Hypothalamus (tissue), 51 donors: Measurements from ENCODE around the gene ELP1.
"Not testable (repeated sequence)": the region's sequence is repeated elsewhere in the genome, so short reads cannot be mapped to it uniquely, and the experiment has no call there.

Source experiments
- DNase-seq, 51 donors: peaks; one replicate each; lab custom pipeline; 2025; lab: John Stamatoyannopoulos, UW

Gene ELP1, protein sequence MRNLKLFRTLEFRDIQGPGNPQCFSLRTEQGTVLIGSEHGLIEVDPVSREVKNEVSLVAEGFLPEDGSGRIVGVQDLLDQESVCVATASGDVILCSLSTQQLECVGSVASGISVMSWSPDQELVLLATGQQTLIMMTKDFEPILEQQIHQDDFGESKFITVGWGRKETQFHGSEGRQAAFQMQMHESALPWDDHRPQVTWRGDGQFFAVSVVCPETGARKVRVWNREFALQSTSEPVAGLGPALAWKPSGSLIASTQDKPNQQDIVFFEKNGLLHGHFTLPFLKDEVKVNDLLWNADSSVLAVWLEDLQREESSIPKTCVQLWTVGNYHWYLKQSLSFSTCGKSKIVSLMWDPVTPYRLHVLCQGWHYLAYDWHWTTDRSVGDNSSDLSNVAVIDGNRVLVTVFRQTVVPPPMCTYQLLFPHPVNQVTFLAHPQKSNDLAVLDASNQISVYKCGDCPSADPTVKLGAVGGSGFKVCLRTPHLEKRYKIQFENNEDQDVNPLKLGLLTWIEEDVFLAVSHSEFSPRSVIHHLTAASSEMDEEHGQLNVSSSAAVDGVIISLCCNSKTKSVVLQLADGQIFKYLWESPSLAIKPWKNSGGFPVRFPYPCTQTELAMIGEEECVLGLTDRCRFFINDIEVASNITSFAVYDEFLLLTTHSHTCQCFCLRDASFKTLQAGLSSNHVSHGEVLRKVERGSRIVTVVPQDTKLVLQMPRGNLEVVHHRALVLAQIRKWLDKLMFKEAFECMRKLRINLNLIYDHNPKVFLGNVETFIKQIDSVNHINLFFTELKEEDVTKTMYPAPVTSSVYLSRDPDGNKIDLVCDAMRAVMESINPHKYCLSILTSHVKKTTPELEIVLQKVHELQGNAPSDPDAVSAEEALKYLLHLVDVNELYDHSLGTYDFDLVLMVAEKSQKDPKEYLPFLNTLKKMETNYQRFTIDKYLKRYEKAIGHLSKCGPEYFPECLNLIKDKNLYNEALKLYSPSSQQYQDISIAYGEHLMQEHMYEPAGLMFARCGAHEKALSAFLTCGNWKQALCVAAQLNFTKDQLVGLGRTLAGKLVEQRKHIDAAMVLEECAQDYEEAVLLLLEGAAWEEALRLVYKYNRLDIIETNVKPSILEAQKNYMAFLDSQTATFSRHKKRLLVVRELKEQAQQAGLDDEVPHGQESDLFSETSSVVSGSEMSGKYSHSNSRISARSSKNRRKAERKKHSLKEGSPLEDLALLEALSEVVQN (N-terminal part only)

GRCh38 chr9:108933718-108934322 lies at the start of gene ELP1:
ELP1 (minus strand) TSS chr9:108934124; CDS start chr9:108931146, 2,978 bp downstream.
- DNase-seq = peak; percentile 40 to 98 (median 84)

DNA sequence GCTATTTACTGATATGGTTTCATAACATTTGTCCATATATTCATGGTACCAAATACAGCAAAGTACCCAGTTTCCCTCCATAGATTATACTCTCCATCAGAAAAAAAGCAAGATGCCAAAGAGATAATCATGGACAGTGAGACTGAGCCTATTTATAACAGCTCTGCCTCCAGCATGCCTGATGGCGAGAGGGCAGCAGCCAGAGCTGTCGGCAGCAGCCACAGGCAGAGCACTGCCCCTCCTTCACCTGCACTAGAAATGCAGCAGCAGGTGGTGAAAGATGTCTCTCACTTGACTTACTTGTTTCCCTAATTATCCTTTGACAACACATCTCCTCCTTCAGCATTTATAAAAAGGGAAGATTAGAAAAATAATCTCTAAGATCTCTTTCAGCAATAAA lies 47.0 kb upstream of the ELP1 start:
- peak in 1 of 51 donors; percentile 2 for DNase-seq

GRCh38 chr9:108978205-108978604 lies 44.3 kb upstream of the ELP1 start:
- no peak for DNase-seq

DNA sequence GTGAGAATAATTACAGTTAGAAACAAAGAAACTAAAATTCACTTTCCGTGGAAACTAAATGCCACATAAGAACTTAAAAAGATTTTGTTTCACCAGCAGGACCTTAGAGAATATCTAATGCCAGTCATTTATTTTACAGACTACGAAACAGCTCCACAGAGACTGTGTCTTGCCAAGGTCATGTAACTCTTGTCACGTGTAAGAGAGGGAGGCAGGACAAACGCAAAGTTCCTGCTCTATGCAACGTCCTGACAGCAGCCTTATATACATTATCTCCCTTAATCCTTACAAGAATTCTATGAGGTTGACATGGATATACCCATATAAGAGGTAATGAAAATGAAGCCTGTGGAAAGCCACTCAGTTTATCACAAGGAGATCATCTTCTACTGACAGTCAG lies 40.0 kb upstream of the ELP1 start:
- no peak for DNase-seq

DNA sequence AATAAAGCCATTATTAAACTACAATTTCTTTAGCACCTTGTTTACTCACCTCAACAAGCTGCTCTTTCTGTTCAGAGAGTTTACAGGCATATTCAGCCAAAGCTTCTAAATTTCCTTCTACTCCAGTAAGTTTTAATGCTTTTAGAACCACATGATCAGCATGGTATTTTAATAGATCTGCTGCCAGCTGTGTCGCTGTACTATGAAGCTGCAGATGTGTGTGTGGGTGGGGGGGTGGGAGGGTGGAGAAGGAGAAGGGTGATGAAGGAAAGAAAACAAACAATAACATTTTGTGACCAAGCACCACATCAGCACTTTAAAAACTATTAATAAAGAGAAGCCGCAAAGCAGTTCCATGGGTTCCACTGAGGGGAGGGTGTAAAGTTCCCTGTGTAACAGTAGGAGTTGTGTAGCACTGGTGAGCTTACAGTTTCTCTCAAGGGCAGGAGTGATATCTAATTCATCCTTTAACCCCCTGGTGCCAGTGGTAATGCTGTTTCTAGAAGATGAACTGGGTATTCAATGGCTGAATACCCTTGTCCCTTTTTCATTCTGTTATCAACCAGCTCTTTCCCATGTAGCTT lies 38.8 kb upstream of the ELP1 start:
- DNase-seq = no peak

DNA sequence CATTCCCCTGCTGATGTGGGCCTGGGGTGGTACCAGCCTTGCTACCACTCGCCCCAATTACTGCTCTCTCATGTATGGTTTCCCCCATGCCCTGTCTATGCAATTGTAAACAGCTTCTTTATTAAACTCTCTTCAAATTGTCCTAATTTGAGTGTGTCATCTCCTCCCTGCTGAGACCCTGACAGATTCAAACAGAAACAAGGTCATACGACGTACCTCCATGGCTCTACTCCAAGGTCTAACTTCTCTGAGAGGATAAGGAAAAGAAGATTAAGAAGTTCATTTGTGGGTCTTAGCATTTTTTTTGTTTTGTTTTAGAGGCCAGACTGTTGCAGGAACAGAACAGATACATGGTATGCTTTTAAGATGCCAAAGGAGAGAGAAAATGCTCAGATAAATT lies 38.3 kb upstream of the ELP1 start:
- DNase-seq = no peak

DNA sequence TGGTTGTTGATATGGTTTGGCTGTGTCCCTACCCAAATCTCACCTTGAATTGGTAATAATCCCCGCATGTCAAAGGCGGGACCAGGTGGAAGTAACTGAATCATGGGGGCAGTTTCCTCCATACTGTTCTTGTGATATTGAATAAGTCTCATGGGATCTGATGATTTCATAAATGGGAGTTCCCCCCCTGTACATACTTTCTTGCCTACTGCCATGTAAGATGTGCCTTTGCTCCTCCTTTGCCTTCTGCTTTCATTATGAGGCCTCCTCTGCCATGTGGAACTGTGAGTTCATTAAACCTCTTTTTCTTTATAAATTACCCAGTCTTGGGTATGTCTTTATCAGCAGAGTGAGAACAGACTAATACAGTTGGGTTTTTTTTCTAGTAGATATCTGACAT lies 37.5 kb upstream of the ELP1 start:
- DNase-seq = not testable (repeated sequence)

DNA sequence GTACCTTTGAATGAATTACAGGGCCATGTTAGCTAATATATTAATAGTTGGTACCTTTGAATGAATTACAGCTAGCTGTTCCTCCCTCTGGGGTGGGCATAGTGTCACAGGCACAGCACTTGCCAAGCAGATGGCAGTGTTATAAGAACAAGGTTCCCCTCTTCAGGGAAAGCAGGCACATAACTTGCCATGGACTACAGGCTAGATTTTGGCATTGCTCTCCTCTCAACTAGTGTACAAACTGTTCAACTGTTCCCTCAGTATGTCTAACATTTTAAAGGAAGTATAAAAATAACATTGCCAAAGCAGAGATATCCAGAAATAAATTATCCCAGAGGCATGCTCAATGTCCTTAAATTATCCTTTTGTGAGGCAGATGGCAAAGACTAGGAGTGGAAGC lies 34.0 kb upstream of the ELP1 start:
- no peak for DNase-seq

DNA sequence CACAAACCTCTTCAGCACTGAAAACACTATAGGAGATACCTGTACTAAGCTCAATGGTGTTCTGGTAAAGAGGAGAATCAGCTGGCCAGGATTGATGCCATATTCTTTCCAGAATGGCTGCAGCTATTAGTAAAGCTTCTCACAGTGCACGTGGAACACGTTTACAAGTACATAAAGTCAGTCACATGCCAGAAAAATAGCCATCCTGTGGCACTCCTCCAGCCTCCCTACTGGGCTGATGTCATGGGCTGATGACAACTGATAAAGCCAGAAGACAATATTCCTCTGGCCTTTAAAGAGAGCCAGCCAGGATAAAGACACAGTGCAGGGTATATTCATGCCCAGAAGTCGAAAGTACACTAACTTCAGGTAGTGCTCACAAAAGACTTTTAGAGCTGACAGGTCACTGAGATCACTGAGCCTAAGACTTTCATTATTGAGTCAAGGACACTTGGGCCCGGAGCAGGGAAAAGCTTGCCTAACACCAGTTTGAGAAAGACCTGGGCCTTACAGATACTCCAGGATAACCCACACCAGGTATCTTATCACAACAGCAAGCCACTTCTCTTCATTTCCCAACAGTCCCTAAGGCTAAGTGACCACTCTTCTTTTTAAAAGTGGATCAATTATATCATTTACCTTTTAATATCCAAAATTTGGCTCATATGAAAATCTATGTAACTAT lies 29.7 kb upstream of the ELP1 start:
- no peak for DNase-seq

GRCh38 chr9:108961151-108961550 lies 27.2 kb upstream of the ELP1 start:
- DNase-seq = no peak

DNA sequence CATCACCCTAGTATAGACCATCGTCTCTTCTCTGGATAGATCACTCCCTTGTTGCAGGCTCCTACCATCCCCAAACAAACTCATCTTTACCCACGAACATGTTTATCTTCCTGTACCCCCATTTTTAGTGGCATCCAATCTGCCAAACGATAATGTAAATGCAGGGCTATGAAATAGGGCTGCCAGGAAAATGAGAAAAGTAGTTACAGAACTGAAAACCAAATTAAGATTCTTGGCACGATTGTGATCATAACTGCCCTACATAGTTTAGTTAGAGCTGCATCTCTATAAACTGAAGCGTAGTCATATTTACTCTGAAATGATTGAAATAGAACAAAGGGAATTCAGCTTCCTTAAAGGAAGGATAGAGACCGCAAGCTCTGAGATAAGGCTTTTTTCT lies 26.4 kb upstream of the ELP1 start:
- DNase-seq = no peak

GRCh38 chr9:108956631-108957026 lies 22.7 kb upstream of the ELP1 start:
- no peak for DNase-seq

GRCh38 chr9:108956022-108956630 lies 22.2 kb upstream of the ELP1 start:
- DNase-seq = no peak

GRCh38 chr9:108953983-108954574 lies 20.2 kb upstream of the ELP1 start:
- DNase-seq = peak in 1 of 51 donors; percentile 22

GRCh38 chr9:108951578-108951977 lies 17.7 kb upstream of the ELP1 start:
- DNase-seq = no peak

GRCh38 chr9:108950168-108950567 lies 16.2 kb upstream of the ELP1 start:
- DNase-seq = no peak

DNA sequence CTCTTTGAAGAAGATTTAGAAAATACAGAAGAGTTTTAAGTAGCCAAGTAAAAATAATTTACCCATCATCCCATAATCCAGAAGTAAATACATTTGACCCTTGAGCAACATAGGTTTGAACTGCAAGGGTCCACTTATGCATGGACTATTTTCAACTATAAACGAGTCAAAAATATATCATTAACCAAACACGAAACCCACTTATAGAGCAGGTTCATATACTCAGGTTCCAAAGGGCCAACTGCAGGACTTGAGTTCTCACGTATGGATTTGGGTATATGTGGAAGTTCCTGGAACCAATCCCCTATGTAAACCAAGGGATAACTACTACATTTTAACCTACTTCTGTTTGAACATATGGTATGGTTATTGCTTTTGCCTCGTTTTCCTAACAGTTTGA lies 6.1 kb upstream of the ELP1 start:
- DNase-seq = no peak

GRCh38 chr9:108937561-108938305 lies 3.8 kb upstream of the ELP1 start:
- no peak for DNase-seq
